CD4-positive, alpha-beta T cell treated with Interleukin-17A for 4 hours (primary cell): ENCODE data around the gene MTFMT.

ENCODE experiments used
- DNase-seq: peaks from one replicate; pipeline ENCODE4 v3.0.0-alpha.2; 2020; ENCODE audit warnings: mixed read lengths

The MTFMT gene

DNA sequence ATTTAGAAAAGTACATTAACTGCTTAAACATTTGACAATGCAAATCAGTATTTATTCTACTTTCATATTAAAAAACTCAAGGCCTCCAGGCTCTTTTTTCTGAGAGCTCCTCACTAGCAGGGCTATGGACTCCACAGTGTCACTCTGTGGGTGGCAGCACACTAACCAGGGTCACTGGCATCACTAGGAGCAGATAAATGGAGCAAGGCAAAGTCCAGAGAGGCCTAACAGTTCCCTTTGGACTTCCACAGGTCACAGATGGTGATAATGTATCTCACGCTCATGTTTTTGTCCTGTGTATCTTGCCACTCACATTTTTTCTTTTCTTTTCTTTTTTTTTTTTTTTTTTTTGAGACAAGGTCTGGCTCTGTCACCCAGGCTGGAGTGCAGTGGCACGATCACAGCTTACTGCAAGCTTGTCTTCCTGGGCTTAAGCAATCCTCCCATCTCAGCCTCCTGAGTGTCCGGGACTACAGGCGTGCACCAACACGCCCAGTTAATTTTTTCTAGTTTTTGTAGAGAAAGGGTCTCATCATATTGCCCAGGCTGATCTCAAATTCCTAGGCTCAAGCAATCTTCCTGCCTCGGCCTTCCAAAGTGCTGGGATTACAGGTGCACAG, 47.5 kb downstream of the MTFMT start:
- DNase-seq: no peak

GRCh38 chr15:64979252-64979710, 50.2 kb downstream of the MTFMT start:
- DNase-seq: no peak

GRCh38 chr15:64975390-64975789, 54.0 kb downstream of the MTFMT start:
- no peak for DNase-seq

DNA sequence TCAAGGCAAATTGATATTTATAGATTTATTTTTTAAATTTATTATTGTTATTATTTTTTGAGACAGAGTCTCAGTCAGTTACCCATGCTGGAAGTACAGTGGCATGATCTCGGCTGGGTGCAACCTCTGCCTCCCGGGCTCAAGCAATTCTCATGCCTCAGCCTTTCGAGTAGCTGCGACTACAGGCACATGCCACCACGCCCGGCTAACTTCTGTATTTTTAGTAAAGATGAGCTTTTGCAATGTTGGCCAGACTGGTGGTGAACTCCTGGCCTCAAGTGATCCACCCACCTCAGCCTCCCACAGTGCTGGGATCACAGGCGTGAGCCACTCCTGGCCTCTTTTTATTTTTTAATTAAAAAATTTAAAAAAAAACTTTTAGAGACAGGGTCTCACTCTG, 58.7 kb downstream of the MTFMT start:
- DNase-seq: no peak

DNA sequence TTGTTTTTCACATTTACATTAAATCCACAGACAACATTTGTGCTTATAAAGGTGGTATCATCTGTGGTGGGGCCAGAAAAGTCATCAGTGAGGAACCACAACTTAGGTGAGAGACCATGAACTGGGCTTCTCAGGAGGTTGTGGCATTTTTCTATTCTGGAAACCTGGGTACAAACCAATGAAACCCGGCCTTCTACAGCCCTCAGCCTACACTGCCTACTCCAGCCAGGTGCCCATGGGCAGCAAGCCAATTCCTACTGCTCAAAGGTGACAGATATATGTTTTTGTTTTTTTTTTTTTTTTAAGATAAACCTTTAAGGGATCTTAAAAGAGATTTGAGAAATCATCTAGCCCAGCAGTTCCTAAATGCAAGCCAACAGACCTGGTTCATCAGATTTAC, 60.0 kb downstream of the MTFMT start:
- DNase-seq: no peak

DNA sequence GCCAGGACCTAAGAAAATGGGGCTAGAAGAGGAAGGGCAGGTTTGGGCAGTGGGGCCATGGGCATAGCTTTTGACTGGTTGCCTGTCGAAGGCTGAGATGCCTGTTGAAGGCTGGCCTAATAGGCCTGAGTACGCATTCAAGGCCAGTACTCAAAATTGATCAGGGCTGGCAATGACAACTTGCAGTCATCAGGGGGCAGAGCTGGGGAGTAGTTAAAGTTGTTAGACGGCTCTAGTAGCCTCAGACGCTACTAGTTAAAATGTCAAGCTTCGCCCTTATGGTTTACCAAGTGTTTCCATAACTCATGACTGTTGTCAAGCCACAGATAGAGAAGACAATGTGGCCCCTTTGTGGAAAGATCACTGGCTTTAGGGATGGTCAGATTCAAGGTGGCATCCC, 68.4 kb downstream of the MTFMT start:
- DNase-seq: no peak

DNA sequence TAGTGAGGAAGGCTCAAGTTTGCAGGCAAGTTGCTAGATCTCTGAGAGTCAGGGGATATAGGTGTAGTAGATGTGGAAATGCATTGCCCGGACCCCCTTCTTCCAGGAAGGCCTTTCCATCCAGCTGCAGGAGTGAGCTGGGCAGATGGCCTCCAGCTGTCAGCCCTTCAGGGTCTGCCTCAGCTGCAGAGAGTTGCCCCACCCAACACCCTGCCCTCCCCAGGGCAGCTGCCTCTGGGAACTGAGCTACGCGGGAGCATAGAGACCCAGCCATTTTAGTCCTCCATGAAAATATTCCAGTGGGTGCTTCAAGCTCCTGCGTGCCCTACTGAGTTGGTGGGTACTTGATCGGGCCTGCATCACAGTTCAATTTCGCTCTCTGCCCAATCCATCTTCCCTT, 69.3 kb downstream of the MTFMT start:
- DNase-seq: no peak

- DNase-seq: no peak
Observed at GRCh38 chr15:64959128-64959527, 70.3 kb downstream of the MTFMT start.

GRCh38 chr15:64954395-64954794, 75.0 kb downstream of the MTFMT start:
- no peak for DNase-seq

DNA sequence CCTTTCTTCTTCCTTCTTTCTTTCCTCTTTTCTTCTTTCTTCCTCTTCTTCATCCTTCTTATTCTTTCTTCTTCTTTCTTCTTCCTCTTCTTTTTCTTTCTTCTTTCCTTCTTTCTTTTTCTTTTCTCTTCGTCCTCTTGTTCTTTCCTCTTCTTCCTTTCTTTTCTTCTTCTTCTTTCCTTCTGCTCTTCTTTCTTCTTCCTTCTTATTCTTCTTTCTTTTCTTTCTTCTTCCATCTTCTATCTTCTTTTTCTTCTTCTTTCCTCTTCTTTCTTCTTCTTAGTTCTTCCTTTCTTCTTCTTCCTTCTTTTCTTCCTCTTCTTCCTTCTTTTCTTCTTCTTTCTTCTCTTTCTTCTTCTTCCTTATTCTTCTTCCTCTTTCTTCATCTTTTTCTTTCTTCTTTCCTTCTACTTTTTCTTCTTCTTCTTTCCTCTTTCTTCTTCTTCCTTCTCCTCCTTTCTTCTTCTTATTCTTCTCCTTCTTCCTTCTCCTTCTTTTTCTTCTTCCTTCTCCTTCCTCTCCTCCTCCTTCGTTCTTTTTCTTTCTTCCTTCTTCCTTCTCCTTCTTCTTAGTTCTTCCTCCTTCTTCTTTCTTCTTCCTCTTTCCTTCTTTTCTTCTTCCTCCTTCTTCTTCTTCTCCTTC, 77.5 kb downstream of the MTFMT start:
- DNase-seq: no peak
